H1 (cell line): ENCODE results near the gene UHMK1. TPM values are rescaled to one million over a fixed set of nuclear protein-coding genes. Genes with fewer than 3 reads are reported as not detected.

Source experiments
- RBBP5 ChIP-seq: IDR thresholded peaks from 2 replicates; pipeline ENCODE4 v1.7.1; 2012; ENCODE audit warnings: low read depth, mild to moderate bottlenecking, inconsistent platforms, low read length, moderate library complexity, borderline replicate concordance
- polyA plus RNA-seq, 7 experiments: library from polyadenylated mRNA; depleted of rRNA in 3 of 7; stranded (reverse) in 5 of 7; unstranded in 2 of 7; fragments of >200 nt in 5 of 7; fragments of 200-250 nt in 2 of 7; gene quantifications; 1 replicate in 5 of 7; 2 replicates in 1 of 7; 4 replicates in 1 of 7; pipeline versions ENCODE4 v1.2.1 to v1.2.3, GENCODE V29; 2011 to 2013; ENCODE audit warnings: missing spikeins in 2 of 7, mixed read lengths in 2 of 7
- total RNA-seq: library from RNA; stranded (reverse); fragmentation: NEBNext Ultra II Directional; extraction: Animal tissue kit (Norgen Biotek cat#: 25700); gene quantifications from 2 replicates; pipeline ENCODE4 v1.2.1, GENCODE V29; 2021

UHMK1 gene
- total and polyA plus RNA-seq, 2 of the 8 experiments (the other 6 are each of a cell fraction or from before 2014, with no cell fraction given): 4.6 to 16.1 TPM

DNA sequence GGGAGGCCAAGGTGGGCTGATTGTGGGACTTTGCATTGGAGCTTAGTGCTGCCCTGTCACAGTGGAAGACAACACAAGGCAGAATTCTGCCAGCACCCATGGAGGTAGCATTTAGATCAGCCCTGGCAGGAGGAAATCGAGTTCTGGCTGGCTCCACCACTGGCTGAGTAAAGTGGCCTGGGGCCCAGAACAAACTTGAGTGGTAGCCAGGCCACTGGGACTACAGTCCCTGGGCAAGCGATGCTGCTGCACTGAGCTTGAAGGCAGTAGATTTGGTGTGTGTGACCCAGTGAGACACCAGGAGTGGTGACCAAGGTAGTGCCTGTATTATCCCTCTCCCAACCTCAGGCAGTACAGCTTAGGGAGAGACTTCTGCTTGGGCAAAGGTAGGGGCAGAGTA lies 22.5 kb upstream of the UHMK1 start (continued):
- TF ChIP-seq RBBP5: no peak
